ENCODE data around the gene NKX2-2.

DNA sequence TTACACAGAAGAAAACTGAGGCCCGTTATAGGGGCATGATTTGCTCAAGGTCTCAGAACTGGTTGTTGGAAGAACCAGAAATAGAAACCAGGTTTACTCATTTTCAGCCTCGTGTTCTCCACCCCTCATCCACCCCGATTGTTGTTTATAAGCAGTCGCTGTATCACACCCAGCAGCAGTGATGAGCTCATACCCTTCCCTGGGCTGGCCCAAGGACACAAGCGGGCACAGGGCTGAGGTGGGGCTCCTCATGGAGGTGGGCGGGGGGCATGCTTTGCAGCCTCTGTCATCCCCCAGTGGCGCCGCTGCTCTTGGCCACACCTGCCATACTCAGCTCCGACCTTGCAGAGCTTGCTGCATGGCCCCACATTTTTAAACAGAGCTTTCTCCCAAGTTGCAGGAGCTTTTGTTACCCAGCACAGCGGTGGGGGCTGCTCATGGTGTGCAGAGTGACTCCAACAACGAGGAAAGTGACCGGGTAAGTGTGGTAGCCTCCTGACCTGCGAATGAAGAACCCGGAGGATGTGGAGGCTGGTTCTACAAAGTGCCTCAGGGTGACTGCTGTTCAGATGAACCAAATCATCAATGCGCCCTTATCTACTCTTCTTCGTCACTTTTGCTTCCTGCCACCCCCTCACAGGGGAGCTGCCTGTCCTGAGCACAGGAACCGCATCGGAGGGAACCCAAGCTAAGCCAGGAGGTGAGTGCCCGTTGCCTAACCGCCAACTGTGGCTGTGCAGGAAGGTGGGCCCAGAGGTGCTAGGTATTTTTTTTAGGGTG, 43.6 kb upstream of the NKX2-2 start:
- TF ChIP-seq POLR2A (IDR thresholded peaks at IDR 0.05; ENCODE audit: low read length), result no peak
- TF ChIP-seq GATA1 (IDR thresholded peaks at IDR 0.05; ENCODE audit: low read depth, low read length), result no peak
